ENCODE measurements around the gene FNDC8. TPM values are rescaled to one million over a fixed set of nuclear protein-coding genes. Genes with fewer than 3 reads are reported as not detected.
"Not testable (repeated sequence)": the region's sequence is repeated elsewhere in the genome, so short reads cannot be mapped to it uniquely, and the experiment has no call there.

FNDC8 gene
- total RNA-seq, 1 experiment from 2014 or later = not detected

- peak; percentile 80 for DNase-seq (ENCODE audit: low read depth)
These were observed 26.5 kb upstream of the FNDC8 start for GRCh38 chr17:35094902-35095301.

- DNase-seq (ENCODE audit: low read depth) = no peak
These were observed 25.7 kb upstream of the FNDC8 start for GRCh38 chr17:35095741-35096140.

GRCh38 chr17:35097776-35098175, 23.6 kb upstream of the FNDC8 start:
- DNase-seq (ENCODE audit: low read depth) = no peak

GRCh38 chr17:35099908-35100307, 21.5 kb upstream of the FNDC8 start:
- DNase-seq (ENCODE audit: low read depth) = no peak

- no peak for DNase-seq (ENCODE audit: low read depth)
These were observed 20.4 kb upstream of the FNDC8 start for GRCh38 chr17:35101036-35101435.

- DNase-seq (ENCODE audit: low read depth) = no peak
These were observed 19.7 kb upstream of the FNDC8 start for GRCh38 chr17:35101725-35102124.

- no peak for DNase-seq (ENCODE audit: low read depth)
These were observed 18.1 kb upstream of the FNDC8 start for GRCh38 chr17:35103271-35103670.

GRCh38 chr17:35104844-35105450, 16.5 kb upstream of the FNDC8 start:
- no peak for DNase-seq (ENCODE audit: low read depth)

- not testable (repeated sequence) for DNase-seq (ENCODE audit: low read depth)
These were observed 10.6 kb upstream of the FNDC8 start for GRCh38 chr17:35110791-35111190.

GRCh38 chr17:35116845-35117244, 4.6 kb upstream of the FNDC8 start:
- no peak for DNase-seq (ENCODE audit: low read depth)

- peak; percentile 35 for DNase-seq (ENCODE audit: low read depth)
These were observed 3.4 kb upstream of the FNDC8 start for GRCh38 chr17:35117984-35118383.

- peak; percentile 88 for DNase-seq (ENCODE audit: low read depth)
These were observed 1.8 kb upstream of the FNDC8 start, which contains the start of gene RAD51D for GRCh38 chr17:35119370-35120165. TSS of gene RAD51D (minus strand) at chr17:35119860. CDS start at chr17:35119613, 247 bp downstream.

- DNase-seq (ENCODE audit: low read depth) = no peak
These were observed 6.5 kb downstream of the FNDC8 start for GRCh38 chr17:35127751-35128514.

- DNase-seq (ENCODE audit: low read depth) = no peak
These were observed 7.9 kb downstream of the FNDC8 start for GRCh38 chr17:35129154-35129972.

GRCh38 chr17:35129973-35130351, 8.5 kb downstream of the FNDC8 start:
- no peak for DNase-seq (ENCODE audit: low read depth)

- no peak for DNase-seq (ENCODE audit: low read depth)
These were observed 9.0 kb downstream of the FNDC8 start for GRCh38 chr17:35130392-35130791.

GRCh38 chr17:35132099-35132498, 10.7 kb downstream of the FNDC8 start:
- no peak for DNase-seq (ENCODE audit: low read depth)

GRCh38 chr17:35132816-35133550, 11.6 kb downstream of the FNDC8 start:
- no peak for DNase-seq (ENCODE audit: low read depth)

- no peak for DNase-seq (ENCODE audit: low read depth)
These were observed 13.9 kb downstream of the FNDC8 start for GRCh38 chr17:35135322-35135721.

GRCh38 chr17:35138218-35138617, 16.8 kb downstream of the FNDC8 start:
- no peak for DNase-seq (ENCODE audit: low read depth)

Measured in Daoy (cell line).